Renal pelvis (tissue), 4 donors: ENCODE measurements around the gene UCHL3. TPM values are rescaled to one million over a fixed set of nuclear protein-coding genes. Genes with fewer than 3 reads are reported as not detected.
"Not testable (repeated sequence)": the region's sequence is repeated elsewhere in the genome, so short reads cannot be mapped to it uniquely, and the experiment has no call there.

ENCODE experiments used
- DNase-seq: peaks from one replicate; pipeline ENCODE4 v3.0.0-alpha.2; 2013
- polyA plus RNA-seq, 3 donors: library from polyadenylated mRNA; unstranded; fragments of 120-200 nt; gene quantifications; one replicate each; pipeline ENCODE4 v1.2.1, GENCODE V29; 2013; ENCODE audit not compliant: insufficient read length in 3 of 3

UCHL3 gene
- polyA plus RNA-seq, 3 donors = 28.1 to 33.1 (median 29.0) TPM

DNA sequence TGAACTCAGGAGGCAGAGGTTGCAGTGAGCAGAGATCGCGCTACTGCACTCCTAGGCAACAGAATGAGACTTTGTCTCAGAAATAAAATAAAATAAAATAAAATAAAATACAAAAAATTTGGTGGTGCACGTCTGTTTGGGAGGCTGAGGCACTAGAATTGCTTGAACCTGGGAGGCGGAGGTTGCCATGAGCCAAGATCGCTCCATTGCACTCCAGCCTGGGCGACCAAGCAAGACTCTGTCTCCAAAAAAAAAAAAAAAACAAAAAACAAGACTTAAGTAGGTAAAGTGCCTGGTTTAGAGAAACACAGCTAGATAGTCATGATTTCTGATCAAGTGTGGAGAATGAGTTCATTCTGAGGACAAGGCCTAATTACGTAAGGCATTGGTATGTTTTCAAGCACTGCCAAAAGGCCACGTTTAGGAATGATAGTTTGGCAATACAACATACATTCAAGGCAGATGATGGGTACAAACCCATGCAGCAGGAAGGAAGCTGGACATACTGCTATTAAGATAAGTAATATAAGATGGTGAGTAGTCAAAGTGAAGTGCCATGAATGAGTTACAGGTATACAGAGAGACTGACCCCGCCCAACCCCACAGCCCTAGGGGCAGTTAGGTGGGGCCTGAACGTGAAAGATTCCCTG lies 4.8 kb upstream of the UCHL3 start:
- no peak for DNase-seq

DNA sequence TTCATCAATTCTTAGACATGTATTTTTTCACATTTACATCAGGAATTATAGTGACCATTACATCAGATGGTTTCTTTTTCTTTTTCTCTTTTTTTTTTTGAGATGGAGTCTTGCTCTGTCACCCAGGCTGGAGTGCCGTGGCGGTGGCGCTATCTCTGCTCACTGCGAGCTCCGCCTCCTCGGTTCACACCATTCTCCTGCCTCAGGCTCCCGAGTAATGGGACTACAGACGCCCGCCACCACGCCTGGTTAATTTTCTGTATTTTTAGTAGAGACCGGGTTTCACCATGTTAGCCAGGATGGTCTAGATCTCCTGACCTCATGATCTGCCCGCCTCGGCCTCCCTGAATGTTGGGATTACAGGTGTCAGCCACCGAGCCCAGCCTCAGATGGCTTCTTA lies 4.2 kb upstream of the UCHL3 start:
- not testable (repeated sequence) for DNase-seq

DNA sequence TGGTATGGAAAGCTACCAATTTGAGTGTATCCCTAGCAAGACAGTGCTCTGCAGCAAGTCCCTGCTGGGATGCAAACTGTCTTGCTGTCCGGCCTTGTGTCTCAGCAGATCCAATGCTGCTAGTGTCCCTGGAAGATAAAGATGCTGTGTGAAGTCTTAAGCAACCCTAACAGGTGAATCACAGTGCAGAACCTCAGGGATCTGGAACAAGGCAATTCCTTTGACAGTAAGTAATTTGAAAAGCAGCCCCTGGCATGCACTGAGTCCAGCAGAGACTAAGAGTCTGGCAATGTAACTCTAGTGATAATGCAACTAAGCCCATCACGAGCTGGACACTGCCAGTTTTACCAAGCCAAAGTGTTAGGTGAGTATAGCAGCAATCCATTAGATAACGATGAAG lies 1.7 kb upstream of the UCHL3 start:
- no peak for DNase-seq

DNA sequence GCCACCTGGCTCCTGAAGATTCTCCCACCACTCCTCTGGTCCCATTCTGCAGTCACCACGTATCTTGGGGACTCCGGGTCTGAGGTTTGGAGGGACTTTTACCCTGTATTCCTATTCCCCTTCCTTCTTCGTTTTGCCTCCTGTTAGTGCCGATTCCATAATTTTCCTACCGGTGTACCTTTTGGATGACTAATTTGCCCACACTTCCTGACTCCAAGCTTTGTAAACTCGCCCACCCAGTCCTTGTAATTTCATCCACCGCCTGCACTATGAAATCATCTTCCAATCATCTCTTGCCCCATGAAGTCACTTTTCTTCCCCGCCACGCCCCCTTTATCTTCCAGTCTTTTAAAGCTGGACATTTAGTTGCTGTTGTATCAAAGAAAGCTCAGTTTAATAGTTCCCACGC lies 572 bp downstream of the UCHL3 start:
- peak; percentile 48 for DNase-seq

DNA sequence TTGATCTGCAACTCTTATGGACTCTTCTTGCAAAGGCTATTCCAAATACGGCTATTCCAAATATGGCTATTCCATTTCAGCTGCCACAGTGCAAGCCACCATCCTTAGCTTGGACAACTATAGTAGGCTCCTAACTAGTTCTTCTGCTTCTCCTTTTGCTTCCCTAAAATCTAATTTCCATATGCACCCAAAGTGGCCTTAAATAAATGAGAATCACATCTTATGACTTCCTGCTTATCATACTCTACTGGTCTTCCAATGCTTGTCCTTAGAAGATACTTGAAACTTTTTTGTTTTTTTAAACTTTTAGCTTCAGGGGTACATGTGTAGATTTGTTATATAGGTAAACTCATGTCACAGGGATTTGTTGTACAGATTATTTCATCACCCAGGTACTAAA lies 4.9 kb downstream of the UCHL3 start:
- no peak for DNase-seq

DNA sequence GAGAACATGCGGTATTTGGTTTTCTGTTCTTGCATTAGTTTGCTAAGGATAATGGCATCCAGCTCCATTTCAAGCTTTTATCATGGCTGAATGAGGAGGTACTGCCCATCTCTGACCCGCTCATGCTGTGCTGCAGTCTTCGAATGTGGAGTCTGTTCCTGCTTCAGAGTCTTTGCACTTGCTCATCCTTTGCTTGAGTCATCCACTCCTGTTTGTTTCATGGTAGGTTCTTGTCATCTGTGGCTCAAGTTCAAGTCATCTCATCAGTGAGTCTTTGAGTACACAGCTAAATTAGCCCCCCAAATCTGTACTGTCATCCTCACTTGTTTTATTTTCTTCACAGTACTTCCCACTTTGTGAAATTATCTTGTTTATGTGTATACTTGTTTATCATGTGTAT lies 5.4 kb downstream of the UCHL3 start:
- no peak for DNase-seq

DNA sequence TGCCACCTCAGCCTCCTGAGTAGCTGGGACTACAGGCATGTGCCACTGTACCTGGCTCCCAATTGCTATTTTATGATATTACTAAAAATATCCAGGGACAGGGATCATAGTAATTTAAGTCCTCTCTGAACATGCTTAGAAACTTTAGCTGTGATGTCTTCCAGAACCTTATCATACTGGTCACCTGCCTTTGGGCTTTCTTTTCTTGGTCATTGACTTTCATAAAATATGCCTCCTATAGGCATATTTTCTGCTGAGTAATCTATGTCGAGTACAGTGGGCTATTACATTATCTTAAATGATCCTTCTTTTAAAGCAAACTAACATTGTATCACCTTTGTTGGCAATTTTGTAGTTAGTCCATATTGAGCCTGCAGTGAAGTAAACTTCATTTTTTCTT lies 6.2 kb downstream of the UCHL3 start:
- DNase-seq = no peak

DNA sequence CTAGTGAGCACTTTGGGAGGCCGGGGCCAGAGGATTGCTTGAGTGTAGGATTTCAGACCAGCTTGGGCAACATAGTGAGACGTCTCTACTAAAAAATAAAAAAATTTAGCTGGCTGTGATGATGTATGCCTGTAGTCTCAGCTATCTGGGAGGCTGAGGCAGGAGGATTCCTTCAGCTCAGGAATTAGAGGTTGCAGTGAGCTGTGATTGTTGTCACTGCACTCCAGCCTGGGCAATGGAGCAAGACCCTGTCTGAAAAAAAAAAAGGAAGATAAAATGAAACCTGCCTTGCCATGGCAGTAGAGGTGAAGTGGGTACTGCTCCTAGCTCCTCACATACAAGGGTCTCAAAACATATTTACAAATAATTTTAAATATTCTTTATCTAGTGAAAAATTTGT lies 7.4 kb downstream of the UCHL3 start:
- no peak for DNase-seq

DNA sequence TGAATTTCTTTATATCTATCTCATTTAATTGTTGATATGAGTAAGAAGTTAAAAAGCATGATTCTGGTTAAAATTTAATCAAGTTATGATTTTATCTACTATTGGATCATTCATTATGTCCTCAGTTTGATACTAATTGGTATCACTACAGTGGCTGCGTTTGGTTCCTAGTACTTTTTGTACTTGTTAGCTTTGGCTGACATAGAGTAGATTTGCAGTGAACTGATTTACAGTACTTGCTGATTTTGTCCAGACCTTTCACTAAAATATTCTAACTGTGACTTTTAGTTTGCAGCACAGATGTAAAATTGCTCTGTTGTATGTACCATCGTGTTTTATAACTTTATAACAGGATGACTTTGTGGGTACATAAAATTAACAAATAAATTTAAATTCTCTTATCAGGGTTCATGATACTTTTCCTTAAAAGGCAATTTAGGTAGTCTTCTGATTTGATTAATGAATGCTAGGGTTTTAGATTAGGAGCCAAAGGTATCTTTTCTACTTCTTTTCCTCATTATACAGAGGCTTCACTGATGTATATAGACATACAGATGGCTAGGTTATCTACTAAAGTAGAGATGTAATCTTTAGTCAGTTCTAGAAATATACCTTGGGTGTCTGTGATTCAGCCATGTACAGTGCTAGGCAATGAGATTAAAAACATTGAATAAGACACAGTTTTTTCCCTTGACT lies 8.7 kb downstream of the UCHL3 start:
- no peak for DNase-seq

DNA sequence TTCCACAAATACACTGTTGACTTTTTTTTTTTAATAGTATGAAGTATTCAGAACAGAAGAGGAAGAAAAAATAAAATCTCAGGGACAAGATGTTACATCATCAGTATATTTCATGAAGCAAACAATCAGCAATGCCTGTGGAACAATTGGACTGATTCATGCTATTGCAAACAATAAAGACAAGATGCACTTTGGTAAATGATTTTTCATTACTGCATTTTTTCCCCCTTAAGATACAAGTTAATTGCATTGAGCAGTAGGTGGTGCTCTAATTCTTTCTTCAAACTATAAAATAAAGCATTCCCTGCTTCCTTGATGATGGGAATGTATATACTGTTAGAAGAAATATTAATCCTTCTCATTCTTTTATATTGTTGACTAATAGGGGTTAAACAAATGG lies 17.1 kb downstream of the UCHL3 start:
- DNase-seq = no peak

DNA sequence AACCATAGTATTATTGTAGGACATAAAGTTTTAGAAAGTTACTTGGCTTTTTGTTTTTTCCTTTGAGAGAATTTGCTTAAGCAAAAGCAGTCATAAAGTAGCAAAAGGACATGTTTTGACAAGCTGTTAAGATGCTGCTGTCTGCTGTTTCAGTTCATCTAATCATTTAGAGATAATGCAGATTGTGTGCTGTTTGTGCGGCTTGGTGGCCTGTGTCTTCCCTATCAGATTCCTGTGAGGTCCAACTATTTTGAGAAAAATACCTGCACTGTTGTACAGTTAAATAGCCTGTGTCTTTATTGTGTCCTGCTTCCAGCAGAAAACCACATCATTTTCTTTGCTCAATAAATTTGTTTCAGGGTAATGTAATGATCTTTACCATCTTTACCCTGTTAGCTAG lies 20.0 kb downstream of the UCHL3 start:
- DNase-seq = no peak

DNA sequence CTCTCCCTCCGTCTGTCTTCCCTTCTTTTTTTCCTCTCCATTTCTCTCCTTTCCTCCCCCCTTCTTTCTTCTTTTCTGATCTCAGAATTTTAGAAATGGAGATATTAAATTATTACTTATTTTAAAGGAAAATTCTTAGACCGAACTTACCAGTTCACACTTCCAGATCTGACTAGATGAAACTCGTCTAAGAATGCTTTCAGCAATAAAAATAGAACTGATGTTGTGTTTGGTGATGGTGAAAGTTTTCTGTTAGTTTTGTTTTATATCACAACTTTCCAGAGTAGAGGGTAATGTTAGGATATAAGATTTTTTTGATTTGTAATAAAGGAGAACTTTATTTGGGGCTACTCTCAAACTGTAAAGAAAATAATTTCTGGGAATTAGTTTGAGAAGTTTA lies 29.9 kb downstream of the UCHL3 start:
- no peak for DNase-seq

DNA sequence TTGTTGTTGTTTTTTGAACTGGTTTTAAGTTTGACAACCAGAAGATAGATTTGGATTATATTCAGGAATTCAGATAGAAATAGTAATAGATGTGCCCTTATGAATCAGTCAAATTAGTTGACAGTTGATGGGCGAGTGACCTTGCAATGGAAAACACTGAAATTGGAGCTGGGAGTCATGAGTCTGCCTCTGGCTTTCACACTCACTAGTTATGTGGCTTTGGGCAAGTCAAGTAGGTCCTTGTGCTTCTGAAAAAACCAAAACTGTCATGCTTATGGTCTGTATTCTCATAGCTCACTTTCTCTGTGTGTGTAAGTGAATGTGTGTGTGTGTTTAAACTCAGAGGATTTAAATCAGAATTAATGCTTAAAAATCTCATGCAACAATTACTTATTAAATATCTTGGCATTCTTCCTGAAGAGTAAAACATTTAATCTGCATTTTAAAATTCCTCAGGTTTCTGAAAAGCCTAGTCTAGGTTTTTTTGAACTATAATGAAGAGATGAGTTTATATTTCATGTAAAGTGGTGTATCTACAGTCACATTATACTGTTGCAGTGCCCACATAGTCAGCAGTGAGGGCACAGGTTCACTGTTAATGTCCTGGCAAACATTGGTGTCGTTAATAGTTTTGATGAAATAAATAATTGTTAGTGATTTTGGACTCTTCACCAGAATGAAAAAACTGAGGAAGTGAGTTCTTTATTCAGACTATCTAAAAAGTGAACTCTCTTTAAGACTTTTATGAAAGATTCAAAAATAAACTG lies 32.5 kb downstream of the UCHL3 start:
- no peak for DNase-seq

DNA sequence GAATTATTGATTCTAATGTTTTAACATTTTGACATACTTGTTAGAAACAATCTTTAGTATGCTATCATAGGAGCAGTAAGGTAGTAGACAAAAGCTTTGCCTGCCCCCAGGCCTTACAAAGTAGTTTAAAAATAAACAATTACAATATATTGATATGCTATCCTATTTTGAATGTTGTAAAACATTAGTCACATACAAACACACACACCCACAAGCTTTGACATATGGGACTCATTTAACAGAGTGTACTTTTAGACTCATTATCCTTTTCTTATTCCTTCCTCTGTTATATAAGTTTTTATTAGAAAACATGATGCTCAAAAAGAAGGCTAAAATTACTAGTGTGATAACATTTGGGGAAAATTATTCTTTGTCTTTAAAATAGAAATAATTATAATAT lies 33.5 kb downstream of the UCHL3 start:
- DNase-seq = no peak

DNA sequence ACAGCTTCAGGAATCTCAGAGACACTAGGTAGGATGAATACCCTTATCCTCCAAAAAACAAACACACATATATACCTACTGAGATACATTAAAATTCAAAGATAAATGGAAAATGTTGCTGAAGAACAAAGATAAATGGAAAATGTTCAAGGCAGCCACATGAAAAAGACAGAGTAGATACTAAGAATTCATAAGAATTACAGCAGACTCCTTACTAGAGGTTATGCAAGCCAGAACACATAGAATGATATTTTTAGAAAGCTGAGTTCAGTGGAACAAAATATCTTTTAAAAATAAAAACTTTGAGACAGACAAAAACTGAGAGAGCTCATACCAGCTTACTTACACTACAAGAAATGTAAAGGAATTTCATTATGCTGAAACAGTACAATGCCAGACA lies 35.6 kb downstream of the UCHL3 start:
- no peak for DNase-seq

DNA sequence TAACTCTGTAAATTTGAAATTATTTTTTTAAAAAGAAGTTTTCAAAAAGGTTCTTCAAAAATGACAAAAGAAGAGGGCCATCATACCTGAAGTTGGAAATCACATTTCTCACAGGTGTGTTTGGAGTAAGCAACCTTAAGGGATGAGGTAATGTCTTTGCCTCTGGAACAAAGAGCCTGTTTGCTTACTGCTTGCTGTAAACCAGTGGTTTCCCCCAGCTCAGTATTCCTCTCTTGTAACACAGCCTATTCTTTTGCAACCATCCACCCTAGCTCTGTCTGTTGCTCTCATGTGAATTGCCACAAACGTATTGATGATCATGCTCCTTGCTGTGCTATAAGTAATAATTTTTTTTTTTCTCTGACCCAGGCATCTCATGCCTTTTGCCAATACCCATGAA lies 38.1 kb downstream of the UCHL3 start:
- DNase-seq = no peak

DNA sequence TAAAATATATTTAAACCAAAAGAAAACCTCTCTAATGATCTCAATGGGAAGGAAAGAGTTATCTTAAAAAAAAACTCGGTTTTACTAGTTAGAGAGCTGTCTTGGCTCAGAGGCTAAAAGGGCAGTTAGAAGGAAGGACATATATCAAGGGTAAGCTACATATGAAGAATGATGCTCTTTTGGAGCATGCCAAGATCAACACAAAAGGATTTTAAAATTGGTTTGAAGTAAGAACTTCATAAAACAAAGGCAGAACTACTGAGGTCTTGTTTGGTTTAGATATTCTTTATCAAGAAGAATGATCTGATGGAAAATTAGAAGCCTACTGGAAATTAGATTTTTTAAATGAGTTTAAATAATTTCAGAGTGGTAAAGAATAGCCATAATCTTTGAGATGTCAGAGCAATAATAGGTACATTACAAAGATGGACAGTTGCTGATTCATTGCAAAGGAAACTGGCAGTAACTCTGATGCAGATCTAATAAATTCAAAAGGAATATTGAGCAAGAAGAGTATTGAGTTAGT lies 47.1 kb downstream of the UCHL3 start:
- DNase-seq = no peak

DNA sequence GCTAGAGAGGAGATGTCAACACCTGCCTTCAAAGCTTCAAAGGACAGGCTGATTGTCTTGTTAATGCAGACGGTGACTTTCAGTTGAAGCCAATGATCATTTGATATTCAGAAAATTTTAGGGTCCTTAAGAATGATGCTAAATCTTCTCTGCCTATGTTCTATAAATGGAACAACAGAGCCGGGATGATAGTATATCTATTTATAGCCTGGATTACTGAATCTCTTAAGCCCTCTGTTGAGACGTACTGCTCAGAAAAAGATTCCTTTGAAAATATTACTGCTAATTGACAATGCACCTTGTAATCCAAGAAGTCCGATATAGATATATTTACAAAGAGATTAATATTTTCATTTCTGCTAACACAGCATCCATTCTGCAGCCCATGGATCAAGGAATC lies 50.8 kb downstream of the UCHL3 start:
- DNase-seq = no peak

DNA sequence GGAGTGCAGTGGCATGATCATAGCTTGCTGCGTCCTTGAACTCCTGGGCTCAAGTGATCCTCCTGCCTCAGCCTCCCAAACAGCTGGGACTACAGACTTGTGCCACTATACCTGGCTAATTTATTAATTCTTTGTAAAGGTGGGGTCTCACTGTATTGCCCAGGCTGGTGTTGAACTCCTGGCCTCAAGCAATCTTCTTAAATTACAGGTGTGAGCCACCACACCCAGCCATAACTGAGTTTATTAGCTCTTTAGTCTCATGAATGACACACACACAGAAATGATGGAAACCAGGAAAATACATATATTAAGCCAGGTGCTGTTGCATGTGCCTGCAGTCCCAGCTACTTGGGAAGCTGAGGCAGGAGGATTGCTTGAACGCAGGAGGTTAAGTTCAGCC lies 53.4 kb downstream of the UCHL3 start:
- no peak for DNase-seq

DNA sequence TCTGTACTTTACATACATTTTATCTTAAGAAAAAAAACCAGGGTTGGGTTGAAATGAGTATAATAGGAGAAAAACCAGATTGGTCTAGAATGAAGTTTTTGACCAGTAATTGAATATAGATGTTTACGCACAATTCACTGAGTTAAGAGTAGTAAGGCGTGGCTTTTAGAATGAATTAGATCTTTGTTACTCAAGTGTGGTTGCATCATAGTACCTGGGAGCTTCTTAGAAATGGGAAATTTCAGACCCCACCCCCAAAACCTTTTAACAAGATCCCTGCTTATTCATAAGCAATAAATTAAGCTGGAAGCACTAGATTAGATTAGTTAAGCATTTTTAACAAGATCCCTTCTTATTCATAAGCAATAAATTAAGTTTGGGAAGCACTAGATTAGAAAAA lies 57.9 kb downstream of the UCHL3 start:
- no peak for DNase-seq

DNA sequence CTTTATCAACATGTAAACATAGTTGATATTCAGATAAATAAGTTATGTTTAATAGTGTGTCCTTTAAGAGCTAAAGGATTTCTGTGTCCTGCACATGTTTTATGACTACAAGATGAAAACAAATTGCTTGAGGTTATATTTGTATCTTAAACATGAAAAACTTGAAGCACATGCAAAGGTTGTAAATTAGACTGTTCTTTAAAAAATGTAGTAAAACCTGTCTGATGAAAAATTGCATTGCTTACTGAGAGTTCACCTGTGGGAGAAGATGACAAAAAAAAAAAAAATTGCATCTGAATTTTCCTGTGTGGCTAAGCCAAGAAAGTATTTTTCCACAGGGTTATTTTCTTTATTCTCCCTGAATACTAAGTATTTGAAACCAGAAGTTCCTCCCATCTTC lies 60.9 kb downstream of the UCHL3 start:
- no peak for DNase-seq

DNA sequence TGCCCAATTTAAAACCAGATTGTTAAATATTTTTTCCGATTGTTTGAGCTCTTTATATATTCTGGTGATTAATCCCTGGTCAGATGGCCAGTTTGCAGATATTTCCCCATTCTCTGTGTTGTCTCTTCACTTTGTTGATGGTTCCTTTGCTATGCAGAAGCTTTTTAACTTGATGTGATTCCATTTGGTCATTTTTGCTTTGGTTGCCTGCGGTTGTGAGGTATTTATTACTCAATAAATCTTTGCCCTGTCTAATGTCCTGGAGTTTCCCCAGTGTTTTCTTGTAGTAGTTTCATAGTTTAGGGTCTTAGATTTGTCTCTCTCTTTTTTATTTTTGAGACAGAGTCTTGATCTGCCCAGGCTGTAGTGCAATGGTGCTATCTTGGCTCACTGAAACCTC lies 62.8 kb downstream of the UCHL3 start:
- DNase-seq = no peak

DNA sequence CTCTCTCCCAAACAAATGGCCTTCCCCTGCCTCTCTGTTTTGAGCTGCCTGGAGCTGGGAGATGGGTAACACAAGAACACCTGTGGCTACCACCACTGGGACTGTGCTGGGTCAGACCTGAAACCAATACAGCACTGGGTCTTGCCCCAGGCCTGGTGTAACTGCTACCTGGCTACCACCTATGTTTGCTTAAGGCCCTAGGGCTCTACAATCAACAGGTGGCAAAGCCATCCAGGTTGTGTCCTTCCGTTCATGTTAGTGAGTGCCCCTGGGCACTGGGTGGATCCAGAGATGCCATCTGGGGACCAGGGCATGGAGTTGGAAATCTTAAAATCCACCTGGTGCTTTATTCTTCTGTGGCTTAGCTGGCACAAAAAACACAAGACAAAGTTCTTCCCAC lies 67.6 kb downstream of the UCHL3 start:
- no peak for DNase-seq
